GM12878 (cell line): ENCODE results near the gene SDHAF2. TPM values are rescaled to one million over a fixed set of nuclear protein-coding genes. Genes with fewer than 3 reads are reported as not detected.

ENCODE experiments used
- ATAC-seq: fragments of 200-7000 bp; cut with Tn5 transposase; 3 replicates; pipeline ENCODE4 v1.9.1; 2020; ENCODE audit warnings: mild to moderate bottlenecking, moderate library complexity
- BruUV-seq: library from RNA; stranded (reverse); fragments of 400-500 nt; replicated peaks from 2 replicates; lab custom pipeline; 2021; lab: Mats Ljungman, UMichigan
- CTCF ChIA-PET: fragments of 300-600 bp; sonication (Branson Sonifier 250); formaldehyde crosslinking; extraction: SDS; loops from one replicate; lab custom pipeline; 2021; ENCODE audit warnings: inconsistent platforms; lab: Yijun Ruan, JAX
- POLR2A ChIA-PET: fragments of 350-600 bp; formaldehyde crosslinking; extraction: SDS; loops from one replicate; lab custom pipeline; 2021; ENCODE audit warnings: inconsistent platforms; lab: Charles Lee
- RAD21 ChIA-PET: fragments of 300-600 bp; sonication (Branson Sonifier 250); formaldehyde crosslinking; loops from one replicate; lab custom pipeline; 2023; ENCODE audit warnings: antibody characterized with exemption; ENCODE audit not compliant: unreplicated experiment; lab: Charles Lee
- SMC1A ChIA-PET: fragments of 300-600 bp; sonication (Branson Sonifier 250); formaldehyde crosslinking; loops from one replicate; lab custom pipeline; 2023; ENCODE audit not compliant: unreplicated experiment, uncharacterized antibody; lab: Charles Lee
- DNase-seq: peaks from one replicate; pipeline ENCODE4 v3.0.0-alpha.2; 2011; ENCODE audit warnings: low read depth, low spot score
- FAIRE-seq: peaks from 3 replicates; lab custom pipeline; 2011; peaks lifted over from hg19 to GRCh38; lab: Jason Lieb, UNC
- H2AFZ ChIP-seq: 2 replicates; pipeline ENCODE4 v1.6.0; 2011; ENCODE audit warnings: low read depth, low read length, control low read depth; ENCODE audit not compliant: control insufficient read depth
- H3K27ac ChIP-seq: 2 replicates; pipeline ENCODE4 v1.5.1; 2011; ENCODE audit warnings: control low read depth; ENCODE audit not compliant: control insufficient read depth, insufficient read depth
- H3K27me3 ChIP-seq, 2 experiments: replicated peaks in 1 of 2; 2 replicates each; pipeline versions ENCODE4 v1.6.0 to v1.6.1; 2011; ENCODE audit warnings: low read length in 1 of 2; ENCODE audit not compliant: control insufficient read depth in 2 of 2, insufficient read depth in 2 of 2
- H3K36me3 ChIP-seq, 2 experiments: 2 replicates each; pipeline ENCODE4 v1.5.1; 2011; ENCODE audit warnings: low read length in 1 of 2; ENCODE audit not compliant: control insufficient read depth in 2 of 2, insufficient read depth in 2 of 2
- H3K4me1 ChIP-seq: 2 replicates; pipeline ENCODE4 v1.6.1; 2011; ENCODE audit warnings: mild to moderate bottlenecking, low read length, moderate library complexity, mixed read lengths; ENCODE audit not compliant: control insufficient read depth, insufficient read depth
- H3K4me2 ChIP-seq: 2 replicates; pipeline ENCODE4 v1.6.0; 2011; ENCODE audit warnings: control low read depth; ENCODE audit not compliant: control insufficient read depth, insufficient read depth
- H3K4me3 ChIP-seq: fragments of 200-600 bp; sonication (generic); 2 replicates; pipeline ENCODE4 v1.5.1; 2016
- H3K79me2 ChIP-seq: 2 replicates; pipeline ENCODE4 v1.6.0; 2011; ENCODE audit warnings: low read length; ENCODE audit not compliant: control insufficient read depth, insufficient read depth
- H3K9ac ChIP-seq: 2 replicates; pipeline ENCODE4 v1.8.0; 2011; ENCODE audit warnings: low read length, control low read depth, mixed read lengths; ENCODE audit not compliant: control insufficient read depth, insufficient read depth
- H3K9me3 ChIP-seq: replicated peaks from 3 replicates; pipeline ENCODE4 v1.5.1; 2011; ENCODE audit warnings: mild to moderate bottlenecking, low read length; ENCODE audit not compliant: control insufficient read depth, insufficient read depth
- H4K20me1 ChIP-seq: 2 replicates; pipeline ENCODE4 v1.6.0; 2011; ENCODE audit not compliant: control insufficient read depth, insufficient read depth
- CHD2 ChIP-seq: IDR thresholded peaks from 2 replicates; pipeline ENCODE4 v1.6.1; 2011; ENCODE audit warnings: low read depth, low read length, improper control_type of control experiment, borderline replicate concordance
- CTCF ChIP-seq, 3 experiments: IDR thresholded peaks in 2 of 3; conservative IDR thresholded peaks in 1 of 3; 2 replicates each; pipeline ENCODE4 v1.5.1; 2011; ENCODE audit warnings: low read depth in 3 of 3, low read length in 3 of 3, mild to moderate bottlenecking in 3 of 3, control low read depth in 2 of 3, moderate library complexity in 2 of 3, inconsistent platforms in 1 of 3, mixed read lengths in 1 of 3; ENCODE audit not compliant: control insufficient read depth in 2 of 3, insufficient read depth in 1 of 3; ENCODE audit errors: extremely low read depth in 1 of 3
- E2F4 ChIP-seq: IDR thresholded peaks from 2 replicates; pipeline ENCODE4 v1.6.1; 2012; ENCODE audit warnings: low read depth, low read length, improper control_type of control experiment
- HDAC6 ChIP-seq: fragments of 200-600 bp; sonication (generic); IDR thresholded peaks from one replicate; pipeline ENCODE4 v1.8.0; 2017; ENCODE audit warnings: antibody characterized with exemption; ENCODE audit not compliant: unreplicated experiment
- NFYB ChIP-seq: IDR thresholded peaks from 2 replicates; pipeline ENCODE4 v1.6.1; 2011; ENCODE audit warnings: low read depth, mild to moderate bottlenecking, low read length, improper control_type of control experiment, moderate library complexity; ENCODE audit not compliant: insufficient read depth
- PML ChIP-seq: IDR thresholded peaks from 2 replicates; pipeline ENCODE4 v1.6.1; 2012; ENCODE audit warnings: low read length, inconsistent platforms
- POLR2AphosphoS2 ChIP-seq: IDR thresholded peaks from 2 replicates; pipeline ENCODE4 v1.6.1; 2011; ENCODE audit warnings: low read depth, mild to moderate bottlenecking, low read length, improper control_type of control experiment, moderate library complexity
- RB1 ChIP-seq: fragments of 450-650 bp; formaldehyde crosslinking; IDR thresholded peaks from 2 replicates; pipeline ENCODE4 v1.6.1; 2017; ENCODE audit warnings: mild to moderate bottlenecking, borderline replicate concordance
- RFX5 ChIP-seq: IDR thresholded peaks from 2 replicates; pipeline ENCODE4 v1.6.1; 2011; ENCODE audit warnings: low read depth, low read length, improper control_type of control experiment
- SMC3 ChIP-seq: IDR thresholded peaks from 2 replicates; pipeline ENCODE4 v1.6.1; 2011; ENCODE audit warnings: low read length, improper control_type of control experiment, borderline replicate concordance
- ZNF622 ChIP-seq: fragments of 450-650 bp; IDR thresholded peaks from 2 replicates; pipeline ENCODE4 v1.6.1; 2017; ENCODE audit warnings: mild to moderate bottlenecking, inconsistent platforms
- ZZZ3 ChIP-seq: IDR thresholded peaks from 2 replicates; pipeline ENCODE4 v1.6.1; 2011; ENCODE audit warnings: low read depth; ENCODE audit not compliant: control insufficient read depth, insufficient read length
- WGBS: methylation state at CpG from one replicate; pipeline ENCODE4 v1.1.6; 2016; ENCODE audit warnings: low lambda C conversion rate; ENCODE audit not compliant: insufficient replicate concordance, insufficient coverage; ENCODE audit errors: missing lambda C conversion rate; 5-methylcytosine and 5-hydroxymethylcytosine counted together
- in situ Hi-C: fragments of 300-500 bp; cut with MboI; formaldehyde crosslinking; loops from 9 replicates; pipeline ENCODE4 v1.14.3; 2018; ENCODE audit warnings: mixed read lengths
- intact Hi-C: fragments of 100-400 bp; cut with micrococcal nuclease; formaldehyde crosslinking; loops from one replicate; pipeline ENCODE4 v1.14.2; 2022; ENCODE audit not compliant: unreplicated experiment
- polyA plus RNA-seq, 11 experiments: library from polyadenylated mRNA; depleted of rRNA in 4 of 11; unstranded in 6 of 11; stranded (reverse) in 5 of 11; fragments of >200 nt; fragmentation: Nextera tagmentation in 4 of 11; fragmentation: Illumina TruSeq in 1 of 11; extraction: Ambion mirVana in 4 of 11; extraction: Trizol in 1 of 11; gene quantifications; 1 replicate in 1 of 11; 2 replicates in 10 of 11; pipeline versions ENCODE4 v1.2.1 to v1.2.3, GENCODE V29; 2011 to 2016; ENCODE audit warnings: inconsistent platforms in 2 of 11, missing spikeins in 2 of 11, low read depth in 1 of 11
- total RNA-seq, 4 experiments: library from RNA; depleted of rRNA in 3 of 4; stranded (reverse); fragments of >200 nt in 3 of 4; fragmentation: Illumina TruSeq in 1 of 4; extraction: Trizol in 1 of 4; gene quantifications; 2 replicates each; pipeline versions ENCODE4 v1.2.1 to v1.2.3, GENCODE V29; 2013 to 2021

The SDHAF2 gene
- total and polyA plus RNA-seq, 10 of the 15 experiments (the other 5 are each of a cell fraction or from before 2014, with no cell fraction given), result 30.6 to 160 (median 78.3) TPM

- TF ChIP-seq CHD2, result no peak
- TF ChIP-seq, all 136 proteins: peak for 0
Observed at GRCh38 chr11:61442616-61443015, 12.7 kb downstream of the SDHAF2 start (continued).

- in situ Hi-C loops, result no loop called here
- ChIA-PET POLR2A (no interaction called here), SMC1A (interaction anchor here (1.2 to 1.5 kb wide), 2 partner anchors 36 to 288 kb away, joined by 3 read pairs; no protein-coding TSS in a partner anchor)
Observed at GRCh38 chr11:61445516-61445915, 15.6 kb downstream of the SDHAF2 start.

More at GRCh38 chr11:61445516-61445915, 15.6 kb downstream of the SDHAF2 start:
- Histone ChIP-seq H4K20me1 (no peaks in the 10 kb centered on the region; the same call in 1 of the 2 replicates), H3K36me3 (peaks cover 16 to 36% of the 10 kb centered on the region in 2 experiments), H3K9ac (no peak overlapping the region), H3K79me2 (no peaks in the 10 kb centered on the region; the same call in 1 of the 2 replicates), H2AFZ (no peak overlapping the region), H3K4me1 (no peaks in the 10 kb centered on the region), H3K27me3 (no peaks in the 10 kb centered on the region), H3K27ac (no peak overlapping the region), H3K9me3 (no peaks in the 10 kb centered on the region)
- DNase-seq, result no peak
- CTCF ChIA-PET, result interaction anchor here (0.8 to 8.1 kb wide), 22 partner anchors 8 to 535 kb away, joined by 3 to 75 read pairs (median 4); partner anchors contain the start of genes CPSF7 and SDHAF2
- FAIRE-seq, result no peak
- RAD21 ChIA-PET, result interaction anchor here (2.8 to 3.3 kb wide), 2 partner anchors 72 to 193 kb away, joined by 11 to 26 read pairs; no protein-coding TSS in a partner anchor
- ATAC-seq, result no peak
- TSS peak; percentile 5 for BruUV-seq
- intact Hi-C loops, result no loop called here
- WGBS, result 70% methylated on average over 4 of the region's 4 CpGs
- TF ChIP-seq POLR2AphosphoS2 (no peak), RB1 (no peak), ZNF622 (no peak), PML (no peak), SMC3 (no peak), E2F4 (no peak), RFX5 (no peak), CTCF (IDR thresholded peaks at IDR 0.05 in 2 of 3, conservative IDR thresholded peaks at IDR 0.05 in 1 of 3; ENCODE audit: control insufficient read depth in 2 of 3, extremely low read depth in 1 of 3, insufficient read depth in 1 of 3, low read depth in 3 of 3, low read length in 3 of 3) (no peak), HDAC6 (no peak), NFYB (no peak), ZZZ3 (no peak)
- TF ChIP-seq, all 136 proteins: peak for 0
- Histone ChIP-seq H3K4me3 (no peak overlapping the region), H3K4me2 (no peak overlapping the region)
